Ovary (tissue), 3 donors: ENCODE measurements around the gene REST.

Experiments used
- CTCF ChIP-seq, 3 donors: fragments of 450-650 bp in 2 of 3; fragments of 200-600 bp in 1 of 3; IDR thresholded peaks; one replicate each; pipeline versions ENCODE4 v1.5.1 to v1.8.0; 2016 to 2022; ENCODE audit warnings: antibody characterized with exemption in 3 of 3, mild to moderate bottlenecking in 1 of 3
- POLR2A ChIP-seq: fragments of 450-650 bp; IDR thresholded peaks from one replicate; pipeline ENCODE4 v1.6.1; 2017; ENCODE audit warnings: antibody characterized with exemption, mild to moderate bottlenecking, moderate library complexity
- donor health status: DM: no; HTN: no; CAD: no.

- no peak for TF ChIP-seq CTCF (IDR thresholded peaks at IDR 0.05)
- no peak for TF ChIP-seq POLR2A
Measured at GRCh38 chr4:56871371-56871866, 36.3 kb upstream of the REST start.
